NK-92 treated with Interleukin-12 subunit alpha and Interleukin-12 subunit beta, amount 100 ng/mL, for 24 hours (cell line): ENCODE measurements around the gene RECQL5.

Experiments used
- DNase-seq: peaks from one replicate; lab custom pipeline; 2025; lab: John Stamatoyannopoulos, UW

Gene RECQL5

GRCh38 chr17:75688209-75688825 is 21.4 kb upstream of the RECQL5 start:
- DNase-seq, result no peak

- DNase-seq, result no peak
Observed at GRCh38 chr17:75685499-75685898, 18.5 kb upstream of the RECQL5 start.

DNA sequence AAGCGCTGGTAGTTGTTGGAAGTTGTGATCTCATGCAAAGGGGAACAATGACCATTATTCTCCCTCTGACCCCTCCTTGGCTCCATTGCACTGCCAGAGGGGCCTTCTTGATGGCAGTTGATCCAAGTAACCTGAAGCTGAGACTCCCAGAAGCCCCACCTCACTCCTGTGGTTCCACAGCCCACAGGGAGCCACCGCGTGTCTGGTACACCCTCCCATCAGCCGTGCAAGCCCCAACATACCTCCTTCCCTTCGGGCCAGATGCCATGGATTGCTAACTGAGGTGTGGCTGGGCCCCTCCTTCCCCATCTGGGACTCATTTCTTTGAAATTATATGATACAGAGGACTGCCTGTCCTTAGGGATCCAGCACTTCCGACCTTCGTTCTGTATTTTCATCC is 18.0 kb upstream of the RECQL5 start:
- DNase-seq, result no peak

DNA sequence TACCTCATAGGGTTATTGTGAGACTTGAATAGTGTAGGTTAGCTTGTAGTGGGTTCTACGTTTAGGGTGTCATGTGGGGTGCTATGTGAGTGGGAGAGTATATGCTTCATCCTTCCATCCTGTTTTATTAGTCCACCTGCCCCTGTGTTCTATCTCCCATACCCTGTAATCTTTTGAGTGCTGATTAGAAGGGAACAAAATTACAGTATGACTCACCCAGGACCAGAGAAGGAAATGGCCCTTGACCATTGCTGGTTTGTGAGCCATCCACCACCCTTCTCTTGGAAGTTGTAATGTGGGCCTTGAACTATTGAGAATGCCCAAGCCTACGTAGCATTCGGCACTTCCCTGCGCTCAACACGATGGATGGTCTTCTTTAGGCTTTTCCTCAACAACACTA is 17.3 kb upstream of the RECQL5 start:
- no peak for DNase-seq

- no peak for DNase-seq
Observed at GRCh38 chr17:75683583-75683982, 16.6 kb upstream of the RECQL5 start.

DNA sequence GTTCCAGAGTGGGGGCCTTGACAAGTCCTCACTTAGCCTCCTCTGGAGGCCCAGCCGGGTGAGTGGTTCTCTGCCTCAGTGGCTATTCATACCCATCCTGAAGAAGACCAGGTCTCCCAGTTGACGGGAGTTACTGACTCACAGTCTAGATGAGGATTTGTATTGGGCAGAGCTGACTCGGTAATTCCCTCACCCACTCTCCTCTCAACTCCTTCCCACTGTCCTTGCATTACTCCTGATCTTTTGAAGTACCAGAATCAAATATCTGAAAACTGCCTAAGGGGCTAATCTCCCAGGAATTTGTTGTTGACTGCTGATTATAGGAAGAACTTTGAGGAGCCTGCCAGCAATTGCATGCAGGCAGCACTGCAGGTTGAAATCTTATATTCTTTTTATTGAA is 14.3 kb upstream of the RECQL5 start:
- no peak for DNase-seq

DNA sequence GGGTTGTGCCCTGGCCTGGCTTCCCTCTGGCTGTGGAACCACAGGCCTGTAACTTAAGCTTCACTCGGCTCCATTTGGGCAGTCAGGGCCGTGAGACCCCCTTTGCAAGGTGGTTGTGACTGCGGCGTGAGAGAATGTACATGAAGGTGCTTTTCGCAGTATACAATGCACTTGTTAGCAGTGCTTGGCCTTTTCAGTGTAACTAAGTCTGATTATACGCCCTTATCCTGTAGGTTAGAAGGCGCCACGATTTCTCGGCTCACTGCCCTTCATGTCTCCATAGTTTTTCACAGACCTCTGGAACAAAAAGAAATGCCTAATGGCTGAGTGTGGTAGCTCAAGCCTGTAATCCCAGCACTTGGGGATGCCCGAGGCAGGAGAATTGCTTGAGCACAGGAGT is 13.5 kb upstream of the RECQL5 start:
- no peak for DNase-seq

GRCh38 chr17:75679706-75680211 is 12.8 kb upstream of the RECQL5 start:
- no peak for DNase-seq

DNA sequence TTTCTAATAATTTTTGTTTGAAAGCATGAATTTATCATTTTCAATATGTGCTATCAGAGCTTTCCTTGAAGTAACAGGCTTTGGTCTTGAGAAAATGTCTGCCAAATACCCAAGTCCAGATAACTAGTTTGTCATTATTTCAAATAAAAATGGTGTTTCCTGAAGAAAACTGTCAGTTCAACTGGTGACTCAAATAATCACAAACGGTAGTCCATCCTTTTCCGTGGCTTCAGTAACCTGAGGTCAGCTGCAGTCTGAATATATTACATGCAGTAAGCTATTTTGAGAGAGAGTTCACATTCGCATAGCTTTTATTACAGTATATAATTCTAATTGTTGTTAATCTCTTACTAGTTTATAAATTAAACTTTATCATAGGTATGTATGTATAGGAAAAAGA is 9.5 kb upstream of the RECQL5 start:
- no peak for DNase-seq

DNA sequence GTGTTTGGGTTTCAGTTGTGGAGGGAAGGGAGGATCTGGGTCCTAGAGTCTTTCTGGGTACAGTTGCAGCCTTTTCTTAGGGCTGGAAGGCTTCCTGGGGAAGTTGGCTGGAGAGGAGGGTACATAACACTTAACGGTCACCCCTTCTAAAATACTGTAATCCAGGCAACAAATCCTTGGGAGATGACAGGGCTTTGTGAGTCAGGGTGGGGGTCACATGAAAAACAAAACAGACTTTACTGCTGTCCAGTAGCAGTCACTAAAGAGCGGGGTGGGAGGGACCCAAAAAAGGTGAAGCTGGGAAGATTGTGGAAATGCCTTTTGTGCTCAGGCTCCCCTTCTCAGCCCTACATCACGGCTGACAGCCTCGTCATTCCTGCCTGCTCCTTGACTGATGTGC is 6.5 kb upstream of the RECQL5 start:
- DNase-seq, result no peak

DNA sequence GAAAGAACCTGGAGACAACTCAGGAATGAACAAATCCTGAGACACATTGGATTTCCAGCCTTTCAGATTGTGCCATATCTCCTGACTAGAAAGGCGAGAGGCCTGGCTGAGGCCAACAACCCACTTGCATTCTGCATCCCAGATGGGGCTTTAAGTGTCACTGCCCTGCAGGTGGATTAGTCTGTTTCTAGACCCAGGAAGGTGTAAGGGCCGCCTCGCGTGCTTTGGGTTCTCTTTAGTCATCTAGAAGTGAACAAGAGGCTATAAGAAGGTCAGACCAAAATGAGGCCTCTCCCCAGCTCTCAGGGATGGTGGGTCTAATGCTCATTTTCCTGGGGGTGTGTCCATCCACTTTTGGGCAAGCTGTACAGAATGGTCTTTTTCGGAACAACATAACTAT is 5.1 kb upstream of the RECQL5 start:
- DNase-seq, result no peak

DNA sequence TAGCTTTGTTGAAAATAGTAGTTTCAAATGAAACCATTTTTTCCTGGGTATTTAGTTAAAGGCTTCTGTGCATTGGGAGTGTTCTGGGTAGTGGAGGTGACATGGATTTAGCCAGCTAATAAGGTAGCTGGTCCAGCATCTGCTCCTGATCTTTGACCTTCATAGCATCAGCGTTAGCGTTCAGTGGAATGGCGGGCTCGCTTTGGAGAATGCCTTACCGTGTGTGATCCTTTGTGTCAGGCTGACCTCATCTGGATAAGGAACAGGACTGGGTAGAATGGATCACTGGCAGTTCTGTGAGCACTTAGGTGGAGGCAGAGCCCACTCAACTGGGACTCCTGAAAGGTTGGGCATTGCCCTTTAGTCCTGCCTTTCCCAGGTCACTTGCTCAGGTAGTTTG is 3.9 kb upstream of the RECQL5 start:
- DNase-seq, result no peak

- DNase-seq, result no peak
Observed at GRCh38 chr17:75668489-75668888, 1.5 kb upstream of the RECQL5 start.

DNA sequence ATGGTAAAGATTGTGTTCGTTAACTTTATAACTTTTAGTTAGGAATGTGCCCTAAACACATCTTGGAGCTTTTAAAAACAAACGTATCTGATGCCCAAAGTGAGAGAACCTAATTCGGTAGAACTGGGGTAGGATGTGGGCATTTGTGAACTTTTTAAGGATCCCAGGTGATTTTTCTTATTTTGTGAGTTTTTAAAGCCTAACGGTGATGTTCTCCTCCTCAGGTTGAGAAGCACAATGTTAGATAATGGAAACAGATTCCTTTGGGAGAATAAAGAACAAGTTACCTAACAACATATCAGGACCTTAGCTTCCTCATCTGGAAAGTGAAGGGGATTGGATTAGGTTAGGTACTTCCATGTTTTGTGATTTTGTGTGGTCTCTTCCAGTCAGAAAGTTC is 871 bp upstream of the RECQL5 start:
- no peak for DNase-seq

DNA sequence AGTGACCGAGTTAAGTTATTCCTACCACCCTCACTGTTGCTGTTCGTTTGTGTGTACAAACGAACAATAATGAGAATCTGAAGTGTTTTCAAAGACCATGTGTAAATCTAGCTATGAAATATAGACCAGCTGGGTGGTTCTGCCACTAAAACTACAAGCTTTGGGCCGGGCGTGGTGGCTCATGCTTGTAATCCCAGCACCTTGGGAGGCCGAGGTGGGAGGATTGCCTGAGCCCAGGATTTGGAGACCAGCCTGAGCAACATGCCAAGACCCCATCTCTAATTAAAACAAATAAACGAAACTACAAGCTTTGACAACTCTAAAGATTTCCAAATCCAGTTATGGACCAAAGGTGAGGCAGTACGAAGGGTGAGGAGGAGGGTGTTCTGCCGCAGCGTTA is 973 bp downstream of the RECQL5 start:
- no peak for DNase-seq

GRCh38 chr17:75664099-75664549 is 2.8 kb downstream of the RECQL5 start:
- no peak for DNase-seq

- DNase-seq, result no peak
Observed at GRCh38 chr17:75662511-75662910, 4.4 kb downstream of the RECQL5 start.

- DNase-seq, result no peak
Observed at GRCh38 chr17:75661531-75661930, 5.4 kb downstream of the RECQL5 start.

DNA sequence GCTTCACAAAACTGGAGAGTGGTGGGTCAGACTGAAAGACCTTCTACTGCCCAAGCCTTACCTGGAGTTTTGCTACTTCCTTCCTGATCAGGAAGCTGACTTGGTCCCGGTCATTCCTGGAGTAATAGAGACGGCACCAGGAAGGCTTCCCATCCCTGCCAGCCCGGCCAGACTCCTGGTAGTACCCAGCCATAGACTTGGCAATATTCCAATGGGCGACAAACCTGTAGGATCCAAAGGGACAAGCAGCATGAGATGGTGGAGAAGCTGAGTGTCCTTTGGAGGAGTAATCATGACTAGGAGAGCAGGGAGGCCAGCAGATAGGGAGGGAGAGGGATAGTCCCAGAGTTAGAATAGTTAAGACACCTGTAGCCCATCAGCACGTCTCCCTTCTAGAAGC is 8.7 kb downstream of the RECQL5 start:
- DNase-seq, result no peak

DNA sequence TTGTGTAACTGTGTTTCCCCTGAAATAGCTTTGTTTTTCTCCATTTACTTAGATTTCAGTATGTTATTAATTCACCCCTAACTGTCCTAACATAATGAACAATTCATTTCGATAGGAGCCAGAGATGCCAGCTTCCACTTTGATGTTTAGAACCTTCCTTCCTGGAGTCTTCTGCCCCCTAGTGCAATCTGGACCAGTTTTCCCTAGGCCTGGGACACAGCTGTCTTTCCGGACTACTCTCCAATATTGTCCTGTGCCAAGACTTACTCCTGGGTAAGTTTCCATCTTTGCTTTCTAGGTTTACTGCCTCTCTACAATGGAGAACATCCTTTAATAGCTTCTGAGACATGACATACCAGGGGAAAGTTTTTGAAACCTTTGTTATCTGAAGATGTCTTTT is 12.8 kb downstream of the RECQL5 start:
- no peak for DNase-seq

- no peak for DNase-seq
Observed at GRCh38 chr17:75652934-75653549, 13.9 kb downstream of the RECQL5 start.

GRCh38 chr17:75652341-75652740 is 14.6 kb downstream of the RECQL5 start:
- no peak for DNase-seq

GRCh38 chr17:75650874-75651273 is 16.1 kb downstream of the RECQL5 start:
- DNase-seq, result no peak

DNA sequence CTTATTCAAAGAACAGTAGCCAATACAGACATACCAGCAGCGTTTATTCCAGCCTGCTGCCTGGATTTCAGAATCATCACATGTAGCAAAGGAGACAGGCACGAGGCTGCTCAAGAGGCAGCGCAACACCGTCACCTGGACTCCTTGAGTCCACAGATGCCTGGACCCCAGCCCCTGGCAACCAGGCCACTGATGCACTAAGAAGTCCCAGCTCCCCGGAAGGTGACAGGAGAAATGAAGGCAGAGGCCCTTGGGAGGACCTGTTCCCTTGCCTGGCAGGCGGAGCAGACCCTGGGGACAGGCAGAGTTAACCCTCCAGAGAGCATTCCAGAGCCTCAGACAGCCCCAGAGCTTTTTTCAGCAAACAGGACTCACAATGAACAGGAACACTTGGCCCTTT is 17.3 kb downstream of the RECQL5 start:
- no peak for DNase-seq
